WTC11 (cell line): ENCODE data around the gene FBXO3.

ENCODE experiments used
- CREB1 ChIP-seq: sonication (generic); formaldehyde crosslinking; IDR thresholded peaks from 2 replicates; pipeline ENCODE4 v1.8.0; 2023; ENCODE audit warnings: mild to moderate bottlenecking, missing genetic modification reagents
- CTCF ChIP-seq: fragments of 200-600 bp; IDR thresholded peaks from 2 replicates; pipeline ENCODE4 v1.8.0; 2022; ENCODE audit warnings: antibody characterized with exemption
- MAX ChIP-seq: sonication (generic); formaldehyde crosslinking; IDR thresholded peaks from 2 replicates; pipeline ENCODE4 v1.8.0; 2022; ENCODE audit warnings: mild to moderate bottlenecking, missing genetic modification reagents
- NFE2L1 ChIP-seq: sonication (generic); formaldehyde crosslinking; IDR thresholded peaks from 2 replicates; pipeline ENCODE4 v1.8.1; 2023; ENCODE audit warnings: missing genetic modification reagents
- NR1H2 ChIP-seq: sonication (generic); formaldehyde crosslinking; IDR thresholded peaks from 2 replicates; pipeline ENCODE4 v1.9.0; 2021; ENCODE audit warnings: mild to moderate bottlenecking, moderate library complexity, missing genetic modification reagents
- TEAD4 ChIP-seq: sonication (generic); formaldehyde crosslinking; IDR thresholded peaks from 2 replicates; pipeline ENCODE4 v1.8.0; 2022; ENCODE audit warnings: mild to moderate bottlenecking, missing genetic modification reagents
- TP53 ChIP-seq: sonication (generic); formaldehyde crosslinking; IDR thresholded peaks from 2 replicates; pipeline ENCODE4 v1.8.1; 2023; ENCODE audit warnings: mild to moderate bottlenecking, missing genetic modification reagents
- ZNF232 ChIP-seq: sonication (generic); formaldehyde crosslinking; IDR thresholded peaks from 2 replicates; pipeline ENCODE4 v1.8.0; 2022; ENCODE audit warnings: mild to moderate bottlenecking, missing genetic modification reagents

- TF ChIP-seq NFE2L1 (CRISPR knock-in tag), result no peak
- TF ChIP-seq CTCF, result no peak
- TF ChIP-seq CREB1 (CRISPR knock-in tag), result no peak
- no peak for TF ChIP-seq ZNF232
- TF ChIP-seq NR1H2 (CRISPR knock-in tag), result no peak
- TF ChIP-seq TP53 (CRISPR knock-in tag), result no peak
- no peak for TF ChIP-seq TEAD4
- no peak for TF ChIP-seq MAX
These were observed 581 bp upstream of the FBXO3 start for GRCh38 chr11:33774736-33775466.
